ENCODE data around the gene KPNA2. TPM values are rescaled to one million over a fixed set of nuclear protein-coding genes. Genes with fewer than 3 reads are reported as not detected.

The KPNA2 gene
- total and polyA plus RNA-seq, 2 of the 13 experiments (the other 11 are each of a cell fraction or from before 2014, with no cell fraction given): 111 to 305 TPM

DNA sequence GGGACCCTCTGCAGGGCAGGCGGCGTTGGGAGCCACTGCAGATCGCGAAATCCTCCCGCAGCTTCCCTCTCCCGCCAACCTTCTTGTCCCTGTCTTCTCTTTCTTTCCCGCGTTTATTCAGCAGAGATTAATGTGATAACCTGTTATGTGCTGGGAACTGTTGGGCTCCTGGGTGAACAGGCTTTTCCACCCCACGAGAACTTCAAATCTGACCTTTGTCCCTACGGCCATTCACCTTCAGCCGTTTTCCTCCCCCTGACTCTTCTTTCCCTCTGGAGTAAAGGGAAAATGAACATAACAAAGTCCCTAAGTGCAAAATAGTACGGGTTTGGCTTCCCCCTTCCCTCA lies 15.2 kb upstream of the KPNA2 start (continued):
- TF ChIP-seq, protein P1, sequence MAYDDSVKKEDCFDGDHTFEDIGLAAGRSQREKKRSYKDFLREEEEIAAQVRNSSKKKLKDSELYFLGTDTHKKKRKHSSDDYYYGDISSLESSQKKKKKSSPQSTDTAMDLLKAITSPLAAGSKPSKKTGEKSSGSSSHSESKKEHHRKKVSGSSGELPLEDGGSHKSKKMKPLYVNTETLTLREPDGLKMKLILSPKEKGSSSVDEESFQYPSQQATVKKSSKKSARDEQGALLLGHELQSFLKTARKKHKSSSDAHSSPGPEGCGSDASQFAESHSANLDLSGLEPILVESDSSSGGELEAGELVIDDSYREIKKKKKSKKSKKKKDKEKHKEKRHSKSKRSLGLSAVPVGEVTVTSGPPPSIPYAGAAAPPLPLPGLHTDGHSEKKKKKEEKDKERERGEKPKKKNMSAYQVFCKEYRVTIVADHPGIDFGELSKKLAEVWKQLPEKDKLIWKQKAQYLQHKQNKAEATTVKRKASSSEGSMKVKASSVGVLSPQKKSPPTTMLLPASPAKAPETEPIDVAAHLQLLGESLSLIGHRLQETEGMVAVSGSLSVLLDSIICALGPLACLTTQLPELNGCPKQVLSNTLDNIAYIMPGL (CRISPR knock-in tag; IDR thresholded peaks at IDR 0.05; ENCODE audit: borderline replicate concordance in 1 of 2, low read depth in 1 of 2): no peak
- TF ChIP-seq PHF21A (CRISPR knock-in tag; IDR thresholded peaks at IDR 0.05) (no peak), FOXO1 (CRISPR knock-in tag; IDR thresholded peaks at IDR 0.05) (no peak), BRD4 (CRISPR knock-in tag; IDR thresholded peaks at IDR 0.05) (0 out of 2 replicates have a peak, but pooled peaks have one; percentile 28), KLF9 (CRISPR knock-in tag; IDR thresholded peaks at IDR 0.05; ENCODE audit: low read depth) (no peak), PLRG1 (conservative IDR thresholded peaks at IDR 0.05) (no peak), ONECUT2 (CRISPR knock-in tag; IDR thresholded peaks at IDR 0.05) (0 out of 2 replicates have a peak, but pooled peaks have one; percentile 19), HNRNPK (IDR thresholded peaks at IDR 0.05; ENCODE audit: low read depth, low read length, poor library complexity, severe bottlenecking) (no peak), ZNF839 (CRISPR knock-in tag; IDR thresholded peaks at IDR 0.05; ENCODE audit: borderline replicate concordance) (no peak), REL (CRISPR knock-in tag; conservative IDR thresholded peaks at IDR 0.05) (0 out of 2 replicates have a peak, but pooled peaks have one; percentile 19), ZNF644 (CRISPR knock-in tag; IDR thresholded peaks at IDR 0.05; ENCODE audit: low read depth) (no peak), SP1 (IDR thresholded peaks at IDR 0.05) (no peak), SP1 (CRISPR knock-in tag; IDR thresholded peaks at IDR 0.05) (no peak), POLR2A (IDR thresholded peaks at IDR 0.05; ENCODE audit: insufficient read depth in 1 of 2, low read depth in 2 of 2, low read length in 2 of 2) (peak in 1 of 2 experiments; percentile 8; a peak in 1 of 4 replicates)
- TF ChIP-seq, protein P2, sequence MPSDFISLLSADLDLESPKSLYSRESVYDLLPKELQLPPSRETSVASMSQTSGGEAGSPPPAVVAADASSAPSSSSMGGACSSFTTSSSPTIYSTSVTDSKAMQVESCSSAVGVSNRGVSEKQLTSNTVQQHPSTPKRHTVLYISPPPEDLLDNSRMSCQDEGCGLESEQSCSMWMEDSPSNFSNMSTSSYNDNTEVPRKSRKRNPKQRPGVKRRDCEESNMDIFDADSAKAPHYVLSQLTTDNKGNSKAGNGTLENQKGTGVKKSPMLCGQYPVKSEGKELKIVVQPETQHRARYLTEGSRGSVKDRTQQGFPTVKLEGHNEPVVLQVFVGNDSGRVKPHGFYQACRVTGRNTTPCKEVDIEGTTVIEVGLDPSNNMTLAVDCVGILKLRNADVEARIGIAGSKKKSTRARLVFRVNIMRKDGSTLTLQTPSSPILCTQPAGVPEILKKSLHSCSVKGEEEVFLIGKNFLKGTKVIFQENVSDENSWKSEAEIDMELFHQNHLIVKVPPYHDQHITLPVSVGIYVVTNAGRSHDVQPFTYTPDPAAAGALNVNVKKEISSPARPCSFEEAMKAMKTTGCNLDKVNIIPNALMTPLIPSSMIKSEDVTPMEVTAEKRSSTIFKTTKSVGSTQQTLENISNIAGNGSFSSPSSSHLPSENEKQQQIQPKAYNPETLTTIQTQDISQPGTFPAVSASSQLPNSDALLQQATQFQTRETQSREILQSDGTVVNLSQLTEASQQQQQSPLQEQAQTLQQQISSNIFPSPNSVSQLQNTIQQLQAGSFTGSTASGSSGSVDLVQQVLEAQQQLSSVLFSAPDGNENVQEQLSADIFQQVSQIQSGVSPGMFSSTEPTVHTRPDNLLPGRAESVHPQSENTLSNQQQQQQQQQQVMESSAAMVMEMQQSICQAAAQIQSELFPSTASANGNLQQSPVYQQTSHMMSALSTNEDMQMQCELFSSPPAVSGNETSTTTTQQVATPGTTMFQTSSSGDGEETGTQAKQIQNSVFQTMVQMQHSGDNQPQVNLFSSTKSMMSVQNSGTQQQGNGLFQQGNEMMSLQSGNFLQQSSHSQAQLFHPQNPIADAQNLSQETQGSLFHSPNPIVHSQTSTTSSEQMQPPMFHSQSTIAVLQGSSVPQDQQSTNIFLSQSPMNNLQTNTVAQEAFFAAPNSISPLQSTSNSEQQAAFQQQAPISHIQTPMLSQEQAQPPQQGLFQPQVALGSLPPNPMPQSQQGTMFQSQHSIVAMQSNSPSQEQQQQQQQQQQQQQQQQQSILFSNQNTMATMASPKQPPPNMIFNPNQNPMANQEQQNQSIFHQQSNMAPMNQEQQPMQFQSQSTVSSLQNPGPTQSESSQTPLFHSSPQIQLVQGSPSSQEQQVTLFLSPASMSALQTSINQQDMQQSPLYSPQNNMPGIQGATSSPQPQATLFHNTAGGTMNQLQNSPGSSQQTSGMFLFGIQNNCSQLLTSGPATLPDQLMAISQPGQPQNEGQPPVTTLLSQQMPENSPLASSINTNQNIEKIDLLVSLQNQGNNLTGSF (CRISPR knock-in tag; IDR thresholded peaks at IDR 0.05): no peak
- TF ChIP-seq, protein P3, sequence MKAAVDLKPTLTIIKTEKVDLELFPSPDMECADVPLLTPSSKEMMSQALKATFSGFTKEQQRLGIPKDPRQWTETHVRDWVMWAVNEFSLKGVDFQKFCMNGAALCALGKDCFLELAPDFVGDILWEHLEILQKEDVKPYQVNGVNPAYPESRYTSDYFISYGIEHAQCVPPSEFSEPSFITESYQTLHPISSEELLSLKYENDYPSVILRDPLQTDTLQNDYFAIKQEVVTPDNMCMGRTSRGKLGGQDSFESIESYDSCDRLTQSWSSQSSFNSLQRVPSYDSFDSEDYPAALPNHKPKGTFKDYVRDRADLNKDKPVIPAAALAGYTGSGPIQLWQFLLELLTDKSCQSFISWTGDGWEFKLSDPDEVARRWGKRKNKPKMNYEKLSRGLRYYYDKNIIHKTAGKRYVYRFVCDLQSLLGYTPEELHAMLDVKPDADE (CRISPR knock-in tag; IDR thresholded peaks at IDR 0.05): no peak
- TF ChIP-seq, protein P4, sequence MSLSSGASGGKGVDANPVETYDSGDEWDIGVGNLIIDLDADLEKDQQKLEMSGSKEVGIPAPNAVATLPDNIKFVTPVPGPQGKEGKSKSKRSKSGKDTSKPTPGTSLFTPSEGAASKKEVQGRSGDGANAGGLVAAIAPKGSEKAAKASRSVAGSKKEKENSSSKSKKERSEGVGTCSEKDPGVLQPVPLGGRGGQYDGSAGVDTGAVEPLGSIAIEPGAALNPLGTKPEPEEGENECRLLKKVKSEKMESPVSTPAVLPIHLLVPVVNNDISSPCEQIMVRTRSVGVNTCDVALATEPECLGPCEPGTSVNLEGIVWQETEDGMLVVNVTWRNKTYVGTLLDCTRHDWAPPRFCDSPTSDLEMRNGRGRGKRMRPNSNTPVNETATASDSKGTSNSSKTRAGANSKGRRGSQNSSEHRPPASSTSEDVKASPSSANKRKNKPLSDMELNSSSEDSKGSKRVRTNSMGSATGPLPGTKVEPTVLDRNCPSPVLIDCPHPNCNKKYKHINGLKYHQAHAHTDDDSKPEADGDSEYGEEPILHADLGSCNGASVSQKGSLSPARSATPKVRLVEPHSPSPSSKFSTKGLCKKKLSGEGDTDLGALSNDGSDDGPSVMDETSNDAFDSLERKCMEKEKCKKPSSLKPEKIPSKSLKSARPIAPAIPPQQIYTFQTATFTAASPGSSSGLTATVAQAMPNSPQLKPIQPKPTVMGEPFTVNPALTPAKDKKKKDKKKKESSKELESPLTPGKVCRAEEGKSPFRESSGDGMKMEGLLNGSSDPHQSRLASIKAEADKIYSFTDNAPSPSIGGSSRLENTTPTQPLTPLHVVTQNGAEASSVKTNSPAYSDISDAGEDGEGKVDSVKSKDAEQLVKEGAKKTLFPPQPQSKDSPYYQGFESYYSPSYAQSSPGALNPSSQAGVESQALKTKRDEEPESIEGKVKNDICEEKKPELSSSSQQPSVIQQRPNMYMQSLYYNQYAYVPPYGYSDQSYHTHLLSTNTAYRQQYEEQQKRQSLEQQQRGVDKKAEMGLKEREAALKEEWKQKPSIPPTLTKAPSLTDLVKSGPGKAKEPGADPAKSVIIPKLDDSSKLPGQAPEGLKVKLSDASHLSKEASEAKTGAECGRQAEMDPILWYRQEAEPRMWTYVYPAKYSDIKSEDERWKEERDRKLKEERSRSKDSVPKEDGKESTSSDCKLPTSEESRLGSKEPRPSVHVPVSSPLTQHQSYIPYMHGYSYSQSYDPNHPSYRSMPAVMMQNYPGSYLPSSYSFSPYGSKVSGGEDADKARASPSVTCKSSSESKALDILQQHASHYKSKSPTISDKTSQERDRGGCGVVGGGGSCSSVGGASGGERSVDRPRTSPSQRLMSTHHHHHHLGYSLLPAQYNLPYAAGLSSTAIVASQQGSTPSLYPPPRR (CRISPR knock-in tag; IDR thresholded peaks at IDR 0.05; ENCODE audit: borderline replicate concordance): no peak

Data from HepG2 (cell line).